HG02678 (cell line): ENCODE results near the gene ANKRD11.
"Not testable (repeated sequence)": the region's sequence is repeated elsewhere in the genome, so short reads cannot be mapped to it uniquely, and the experiment has no call there.

ENCODE experiments used
- ATAC-seq: cut with Tn5 transposase; IDR thresholded peaks from one replicate; pipeline ENCODE4 v1.9.1; 2021; ENCODE audit warnings: mild to moderate bottlenecking, moderate library complexity; ENCODE audit not compliant: unreplicated experiment

ANKRD11 gene

GRCh38 chr16:89410322-89410721, 80.0 kb downstream of the ANKRD11 start:
- no peak for ATAC-seq

GRCh38 chr16:89409161-89409711, 81.1 kb downstream of the ANKRD11 start:
- ATAC-seq, result no peak

DNA sequence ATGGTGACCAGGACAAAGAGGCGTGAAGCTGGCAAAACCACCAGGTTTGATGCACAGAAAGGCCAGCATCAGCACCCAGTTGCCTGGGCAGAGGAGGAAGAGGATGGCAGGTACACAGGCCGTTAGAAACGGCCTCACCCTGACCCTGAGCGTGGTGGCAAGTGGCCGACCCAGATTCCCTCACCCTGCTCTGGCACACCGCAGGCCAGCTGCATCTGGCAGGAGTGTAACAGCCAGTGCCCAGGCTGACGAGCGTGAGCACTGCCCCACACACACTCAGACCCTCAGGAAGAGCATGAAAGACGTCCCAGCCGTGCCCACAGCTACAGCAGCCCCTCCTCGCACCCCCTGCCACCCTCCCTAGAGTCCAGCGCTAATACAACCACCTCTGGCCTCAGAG, 82.0 kb downstream of the ANKRD11 start:
- no peak for ATAC-seq

DNA sequence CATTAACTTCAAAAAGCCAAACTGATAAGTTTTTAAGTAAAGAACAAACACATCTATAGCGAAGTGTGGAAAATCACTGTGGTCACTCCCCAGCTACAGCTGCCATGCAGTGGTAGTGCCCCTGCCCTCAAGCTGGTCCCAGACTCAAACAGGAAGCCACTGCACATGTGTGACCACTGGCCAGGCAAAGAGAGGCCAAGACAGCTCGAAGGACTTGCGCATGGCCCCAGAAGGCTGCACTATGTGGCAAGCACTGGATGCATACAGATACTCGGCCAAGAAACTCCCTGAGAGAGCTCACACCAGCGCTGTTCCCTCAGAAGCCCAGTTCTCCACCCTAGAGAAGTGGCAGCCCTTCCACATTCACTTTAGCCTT, 82.4 kb downstream of the ANKRD11 start:
- no peak for ATAC-seq

- ATAC-seq, result no peak
These were observed 83.0 kb downstream of the ANKRD11 start for GRCh38 chr16:89407282-89407924.

DNA sequence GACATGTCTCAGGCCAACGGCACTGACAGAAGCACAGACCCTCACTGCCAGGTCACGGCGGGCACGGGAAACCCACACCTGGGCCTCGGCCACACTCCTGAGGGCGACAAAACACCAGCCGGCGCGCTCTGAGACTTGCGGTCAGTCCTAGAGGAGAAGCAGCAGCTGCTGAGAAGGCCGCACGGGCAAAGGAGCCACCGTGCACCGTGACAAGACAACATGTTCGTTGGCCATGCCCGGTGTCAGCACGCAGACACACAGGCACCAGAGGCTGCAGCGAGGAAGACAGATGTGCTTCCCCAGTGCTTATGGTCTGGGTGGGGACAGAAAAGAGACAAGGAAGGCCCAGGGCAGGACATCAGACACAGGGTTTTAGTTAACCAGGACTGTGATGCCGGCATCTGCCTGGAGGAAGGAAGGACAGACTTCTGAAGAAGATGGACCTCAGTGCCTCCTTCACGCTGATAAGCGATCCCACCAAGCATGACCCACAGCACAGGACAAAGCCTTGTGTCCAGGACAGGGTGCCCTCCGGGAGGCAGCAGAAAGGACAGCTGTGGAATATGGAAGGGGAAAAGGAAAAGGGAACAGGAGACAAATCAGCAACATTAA, 84.0 kb downstream of the ANKRD11 start:
- ATAC-seq, result no peak

DNA sequence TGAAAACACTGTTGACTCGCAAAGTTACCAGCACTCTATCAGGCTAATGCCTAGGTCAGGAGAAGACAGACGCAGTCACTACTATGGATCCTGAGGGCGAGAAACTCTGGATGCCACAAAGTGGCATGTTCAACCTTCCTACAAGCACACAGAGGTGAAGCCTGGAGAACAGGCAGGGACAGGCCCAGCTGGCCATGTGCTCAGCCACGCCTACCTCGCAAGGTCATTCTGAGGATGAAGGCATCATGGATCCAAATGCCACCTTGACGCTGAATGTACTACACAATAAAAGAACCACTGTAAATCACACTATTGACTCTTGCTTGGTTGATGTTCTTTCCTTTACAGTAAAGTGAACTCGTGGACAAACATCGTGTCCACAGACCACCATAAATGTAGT, 85.8 kb downstream of the ANKRD11 start:
- no peak for ATAC-seq

- ATAC-seq, result no peak
These were observed 87.4 kb downstream of the ANKRD11 start for GRCh38 chr16:89402962-89403361.

GRCh38 chr16:89401641-89402445, 88.5 kb downstream of the ANKRD11 start:
- ATAC-seq, result no peak

DNA sequence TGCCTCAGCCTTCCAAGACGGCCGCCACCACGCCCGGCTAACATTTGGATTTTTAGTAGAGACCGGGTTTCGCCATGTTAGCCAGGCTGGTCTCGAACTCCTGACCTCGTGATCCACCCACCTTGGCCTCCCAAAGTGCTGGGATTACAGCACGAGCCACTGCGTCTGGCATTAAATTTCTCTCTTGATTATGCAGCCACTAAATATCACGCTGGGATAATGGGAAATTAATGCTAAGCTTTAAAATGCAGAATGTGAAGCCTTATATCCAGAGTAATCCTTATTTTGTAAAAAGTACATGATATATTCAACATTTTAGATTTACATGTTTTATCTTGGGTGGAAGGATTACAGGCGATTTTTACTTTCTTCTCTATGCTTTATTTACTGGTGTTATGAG, 89.2 kb downstream of the ANKRD11 start:
- ATAC-seq, result no peak

- no peak for ATAC-seq
These were observed 89.6 kb downstream of the ANKRD11 start for GRCh38 chr16:89400740-89401139.

DNA sequence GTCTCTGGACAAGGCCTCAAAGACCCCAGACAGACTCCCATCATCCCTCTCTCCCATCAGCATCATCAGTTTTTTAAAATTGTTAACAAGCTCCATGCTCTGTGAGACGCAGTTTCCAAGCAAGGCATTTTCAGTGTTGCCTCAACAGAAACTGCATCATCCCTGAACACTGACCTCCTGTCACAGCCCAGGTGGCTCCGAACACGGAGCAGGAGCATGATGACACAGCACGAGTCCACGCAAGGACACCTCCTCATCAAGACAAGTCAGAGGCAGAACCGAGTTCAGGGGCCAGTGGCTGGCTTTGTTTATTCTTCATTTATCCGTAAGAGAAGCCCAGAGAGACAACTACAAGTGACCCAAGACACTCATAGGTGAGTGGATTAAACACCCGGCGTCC, 91.4 kb downstream of the ANKRD11 start:
- no peak for ATAC-seq

DNA sequence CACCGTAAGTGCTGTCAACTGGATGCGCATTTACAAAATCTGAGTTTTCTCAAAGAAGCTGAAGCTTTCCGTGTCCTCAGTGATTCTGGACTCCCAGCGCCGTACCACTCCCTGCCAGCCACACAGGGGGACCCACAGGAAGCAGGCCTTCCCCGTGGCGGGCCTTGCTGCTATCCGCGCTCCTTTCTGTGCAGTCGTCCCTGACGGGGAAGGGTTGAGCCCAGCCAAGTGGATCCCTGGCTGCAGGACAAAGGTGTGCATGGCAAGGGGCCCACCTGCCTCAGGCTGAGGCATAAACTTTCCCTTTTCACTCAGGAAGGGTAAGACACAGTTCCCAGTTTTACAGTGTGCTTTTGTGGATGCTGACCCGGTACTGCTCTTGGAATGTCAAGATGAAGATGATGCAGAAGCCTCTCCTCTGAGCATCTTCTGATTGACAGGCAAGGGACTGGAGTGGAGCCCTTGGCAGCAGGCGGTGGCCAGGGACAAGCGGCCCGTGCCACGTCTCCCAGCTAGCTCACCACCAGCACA, 93.0 kb downstream of the ANKRD11 start:
- no peak for ATAC-seq

DNA sequence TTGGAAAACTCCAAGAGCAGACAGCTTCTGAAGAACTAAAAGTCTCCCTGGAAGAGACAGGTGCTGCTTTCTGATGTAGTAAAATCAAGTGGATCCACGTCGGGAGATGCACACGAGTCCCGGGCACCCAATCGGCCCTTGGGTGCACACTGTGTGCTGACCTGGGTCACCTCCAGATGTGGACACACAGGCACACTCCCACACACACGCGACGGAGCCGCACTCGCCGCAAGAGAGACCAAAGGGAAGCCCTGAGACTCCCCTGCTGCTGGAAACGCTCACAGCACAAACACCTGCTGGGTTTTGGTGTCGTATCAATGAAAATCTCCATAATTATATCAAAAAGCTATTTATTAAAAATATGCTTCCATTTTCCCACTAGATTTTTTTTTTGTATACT, 94.2 kb downstream of the ANKRD11 start:
- ATAC-seq, result no peak

DNA sequence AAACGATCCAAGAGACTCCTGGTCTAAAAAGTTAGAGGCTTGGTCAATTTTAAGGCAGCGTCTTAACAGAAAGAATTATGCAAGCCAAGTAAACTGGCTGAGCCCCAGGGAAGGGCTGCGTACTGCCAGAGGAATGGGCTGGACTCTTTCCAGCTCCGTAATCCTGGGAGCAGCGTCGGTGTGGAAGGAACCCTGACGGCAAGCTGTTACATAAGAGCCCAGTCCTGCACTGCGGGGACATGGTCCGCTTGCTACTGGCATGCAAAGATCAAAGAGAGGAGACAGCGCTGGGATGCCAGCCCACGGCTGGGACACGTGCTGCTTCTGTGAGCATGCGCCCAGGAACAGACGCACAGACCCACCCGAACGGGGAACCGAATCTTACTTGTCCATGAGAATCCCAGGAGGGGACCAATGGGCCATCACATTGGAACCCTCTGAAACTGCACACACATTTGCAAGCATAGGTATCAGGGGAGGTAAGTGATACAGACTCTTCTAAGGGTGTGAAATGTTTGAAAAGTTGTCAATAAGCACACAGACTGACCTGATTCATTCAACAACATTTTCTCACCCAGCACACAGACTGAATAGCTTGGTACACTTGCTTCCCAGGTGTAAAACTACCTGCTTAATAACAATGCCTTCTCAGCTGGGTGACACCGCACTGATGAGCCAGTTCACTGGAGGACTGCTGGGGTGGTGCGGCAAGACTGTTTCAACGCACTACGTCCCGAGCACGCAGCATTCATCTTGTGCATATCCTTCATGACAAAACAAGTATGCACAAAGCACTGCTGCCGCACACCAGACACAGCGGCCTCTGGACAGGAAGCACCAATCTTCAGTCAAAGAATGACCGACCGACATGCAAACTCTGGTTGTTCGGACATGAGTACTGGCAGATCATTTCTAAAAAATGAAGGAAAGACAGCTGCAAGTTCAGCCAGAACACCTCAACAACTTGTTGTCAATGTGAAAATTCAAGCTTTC, 94.9 kb downstream of the ANKRD11 start:
- ATAC-seq, result no peak

DNA sequence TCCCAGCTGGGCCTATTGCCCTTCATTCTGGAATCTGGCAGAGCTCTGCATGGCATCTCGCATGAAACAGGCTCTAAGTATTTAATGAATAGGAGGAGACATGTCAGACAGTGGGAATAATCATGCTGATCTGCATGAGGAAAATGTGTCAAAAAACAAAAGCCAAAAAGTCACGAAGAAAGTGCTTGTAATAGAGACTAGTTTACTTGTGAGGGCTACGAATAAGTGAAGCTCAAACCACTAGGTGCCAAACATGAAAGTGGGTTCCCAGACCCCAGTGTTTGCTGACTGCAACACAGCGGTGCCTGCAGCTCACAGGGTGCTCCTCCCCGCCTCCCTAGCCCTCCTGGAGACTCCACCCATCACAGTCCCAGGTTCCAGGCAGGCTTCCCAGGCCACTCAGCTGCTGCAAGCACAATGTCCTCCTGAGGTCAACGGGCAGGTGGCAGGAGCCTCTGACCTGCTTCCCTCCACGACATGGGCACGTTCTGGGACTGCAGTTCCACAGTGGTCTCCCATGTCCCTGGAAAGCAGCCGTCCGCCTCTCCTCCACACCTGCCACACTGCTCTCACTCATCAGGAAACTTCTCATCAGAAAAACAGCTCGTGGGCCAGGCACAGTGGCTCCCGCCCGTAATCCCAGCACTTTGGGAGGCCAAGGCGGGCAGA, 96.5 kb downstream of the ANKRD11 start:
- ATAC-seq, result no peak

DNA sequence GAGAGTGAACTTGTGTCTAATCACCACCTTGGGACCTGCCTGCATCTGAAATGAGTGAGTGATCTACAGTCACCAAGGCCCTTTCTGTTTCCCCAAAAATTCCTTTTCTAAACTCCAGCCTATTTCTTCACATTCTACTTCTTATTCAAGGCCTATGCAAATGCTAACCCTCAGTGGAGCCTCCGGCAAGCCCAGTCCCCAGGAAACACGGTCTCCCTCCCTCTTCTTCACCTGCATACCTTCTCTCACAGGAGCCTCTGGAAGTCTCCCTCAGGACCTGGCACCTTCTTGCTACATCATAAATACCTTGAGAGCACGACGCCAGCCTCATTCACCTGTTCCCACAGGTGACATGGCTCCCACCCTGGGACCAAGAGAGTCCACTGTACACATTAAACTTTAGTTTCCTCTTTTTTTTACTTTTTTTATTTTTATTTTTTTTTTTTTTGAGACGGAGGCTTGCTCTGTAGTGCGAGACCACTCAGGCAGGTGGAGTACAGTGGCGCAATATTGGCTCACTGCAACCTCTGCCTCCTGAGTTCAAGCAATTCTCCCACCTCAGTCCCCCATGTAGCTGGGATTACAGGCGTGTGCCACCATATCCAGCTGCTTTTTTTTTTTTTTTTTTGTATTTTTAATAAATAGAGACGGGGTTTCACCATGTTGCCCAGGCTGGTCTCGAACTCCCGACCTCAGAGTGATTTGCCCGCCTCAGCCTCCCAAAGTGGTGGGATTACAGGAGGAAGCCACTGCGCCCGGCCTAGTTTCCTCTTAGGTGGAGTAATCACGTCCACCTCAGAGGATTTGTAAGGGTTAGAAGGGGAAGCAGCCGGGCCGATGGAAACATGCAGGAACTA, 97.3 kb downstream of the ANKRD11 start:
- no peak for ATAC-seq

DNA sequence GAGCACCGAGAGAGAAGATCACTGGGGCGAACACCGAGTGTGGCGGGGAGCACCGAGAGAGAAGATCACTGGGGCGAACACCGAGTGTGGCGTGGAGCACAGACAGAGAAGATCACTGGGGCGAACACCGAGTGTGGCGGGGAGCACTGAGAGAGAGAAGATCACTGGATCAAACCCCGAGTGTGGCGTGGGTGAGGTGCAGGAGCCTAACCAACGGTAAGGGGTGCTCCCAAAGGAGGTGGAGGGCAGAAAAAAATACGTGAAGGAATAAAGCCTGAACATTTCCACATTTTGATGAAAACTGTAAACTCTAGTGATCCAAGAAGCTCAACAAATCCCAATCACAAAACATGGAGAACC, 100.2 kb downstream of the ANKRD11 start:
- not testable (repeated sequence) for ATAC-seq
